Neural progenitor cell (in vitro differentiated cells): Measurements from ENCODE around the gene POU6F2. TPM values are rescaled to one million over a fixed set of nuclear protein-coding genes. Genes with fewer than 3 reads are reported as not detected.
A peak's percentile ranks its signal among the peaks of the same experiment; 100 is the strongest.

Experiments used
- DNase-seq: peaks from one replicate; pipeline ENCODE4 v3.0.0-alpha.2; 2016; ENCODE audit warnings: low spot score
- H2AFZ ChIP-seq: fragments of 200-600 bp; sonication (generic); replicated peaks from 2 replicates; pipeline ENCODE4 v1.6.1; 2016; ENCODE audit warnings: antibody characterized with exemption
- H3F3A ChIP-seq: fragments of 200-600 bp; sonication (generic); 2 replicates; pipeline ENCODE4 v1.6.1; 2016; ENCODE audit warnings: antibody characterized with exemption, low read depth
- H3K27ac ChIP-seq: fragments of 200-600 bp; sonication (generic); 2 replicates; pipeline ENCODE4 v1.5.1; 2016; ENCODE audit warnings: mild to moderate bottlenecking
- H3K27me3 ChIP-seq: fragments of 200-600 bp; sonication (generic); 2 replicates; pipeline ENCODE4 v1.6.1; 2016; ENCODE audit warnings: mild to moderate bottlenecking, moderate library complexity
- H3K36me3 ChIP-seq: fragments of 200-600 bp; sonication (generic); 2 replicates; pipeline ENCODE4 v1.5.1; 2016
- H3K4me1 ChIP-seq: fragments of 200-600 bp; sonication (generic); 2 replicates; pipeline ENCODE4 v1.6.1; 2016; ENCODE audit warnings: mixed run types
- H3K4me2 ChIP-seq: fragments of 200-600 bp; sonication (generic); 2 replicates; pipeline ENCODE4 v1.6.1; 2016
- H3K4me3 ChIP-seq: fragments of 200-600 bp; sonication (generic); 2 replicates; pipeline ENCODE4 v1.5.1; 2016
- H3K79me2 ChIP-seq: fragments of 200-600 bp; sonication (generic); 2 replicates; pipeline ENCODE4 v1.6.1; 2016; ENCODE audit warnings: low read depth
- H3K9ac ChIP-seq: fragments of 200-600 bp; sonication (generic); 2 replicates; pipeline ENCODE4 v1.6.1; 2016
- H3K9me3 ChIP-seq: fragments of 200-600 bp; sonication (generic); 2 replicates; pipeline ENCODE4 v1.5.1; 2016; ENCODE audit warnings: low read depth
- H4K20me1 ChIP-seq: fragments of 200-600 bp; sonication (generic); 2 replicates; pipeline ENCODE4 v1.6.1; 2016; ENCODE audit warnings: low read depth
- H3K27ac Mint-ChIP-seq: 3 replicates; pipeline ENCODE4 v1.8.0; 2021; ENCODE audit warnings: mixed read lengths
- H3K27me3 Mint-ChIP-seq: 2 replicates; pipeline ENCODE4 v1.8.0; 2022; ENCODE audit warnings: low read depth, mild to moderate bottlenecking, inconsistent platforms, moderate library complexity, mixed read lengths; ENCODE audit not compliant: insufficient read depth
- H3K36me3 Mint-ChIP-seq: 3 replicates; pipeline ENCODE4 v1.8.0; 2021; ENCODE audit warnings: mixed read lengths
- H3K4me1 Mint-ChIP-seq: 3 replicates; pipeline ENCODE4 v1.8.0; 2021; ENCODE audit warnings: mixed read lengths
- H3K4me3 Mint-ChIP-seq: 3 replicates; pipeline ENCODE4 v1.8.0; 2021; ENCODE audit warnings: mild to moderate bottlenecking, moderate library complexity, mixed read lengths
- H3K9me3 Mint-ChIP-seq: 3 replicates; pipeline ENCODE4 v1.8.0; 2020; ENCODE audit warnings: mixed read lengths
- CTCF ChIP-seq: fragments of 200-600 bp; sonication (generic); IDR thresholded peaks from 2 replicates; pipeline ENCODE4 v1.5.1; 2017; ENCODE audit warnings: antibody characterized with exemption, mild to moderate bottlenecking
- EZH2 ChIP-seq: fragments of 200-600 bp; sonication (generic); IDR thresholded peaks from 2 replicates; pipeline ENCODE4 v1.6.1; 2017; ENCODE audit warnings: antibody characterized with exemption, mild to moderate bottlenecking, moderate library complexity
- EZH2phosphoT487 ChIP-seq: fragments of 200-600 bp; sonication (generic); IDR thresholded peaks from 2 replicates; pipeline ENCODE4 v1.6.1; 2017; ENCODE audit warnings: antibody characterized with exemption
- total RNA-seq: library from RNA; depleted of rRNA; stranded (reverse); fragments of >200 nt; gene quantifications from 2 replicates; pipeline ENCODE4 v1.2.3, GENCODE V29; 2015; ENCODE audit warnings: low replicate concordance

POU6F2 gene
- total RNA-seq, 1 donor from 2014 or later = 3.4 TPM

GRCh38 chr7:39260279-39260844 is 282.7 kb downstream of the POU6F2 start:
- Histone ChIP-seq H2AFZ (no peak overlapping the region), H3K36me3 (no peaks in the 10 kb centered on the region), H3F3A (no peaks in the 10 kb centered on the region), H3K27me3 (no peaks in the 10 kb centered on the region), H3K9me3 (no peaks in the 10 kb centered on the region), H3K4me1 (peaks cover 20% of the 10 kb centered on the region), H3K27ac (no peak overlapping the region), H3K9ac (no peak overlapping the region), H3K79me2 (no peaks in the 10 kb centered on the region), H4K20me1 (no peaks in the 10 kb centered on the region), H3K4me3 (no peak overlapping the region), H3K4me2 (no peak overlapping the region)
- Mint-ChIP-seq H3K27ac (no peak overlapping the region), H3K4me3 (no peak overlapping the region), H3K9me3 (no peaks in the 10 kb centered on the region), H3K4me1 (no peaks in the 10 kb centered on the region), H3K27me3 (no peaks in the 10 kb centered on the region), H3K36me3 (no peaks in the 10 kb centered on the region)
- TF ChIP-seq EZH2 (no peak), CTCF (no peak), EZH2phosphoT487 (no peak)
- no peak for DNase-seq

- Histone ChIP-seq H3K4me1 (peaks cover 27% of the 10 kb centered on the region), H3K27ac (no peak overlapping the region), H4K20me1 (no peaks in the 10 kb centered on the region), H3K27me3 (no peaks in the 10 kb centered on the region), H3K9me3 (no peaks in the 10 kb centered on the region), H3K4me2 (no peak overlapping the region), H3K9ac (no peak overlapping the region), H3F3A (no peaks in the 10 kb centered on the region), H3K4me3 (no peak overlapping the region), H3K79me2 (no peaks in the 10 kb centered on the region), H3K36me3 (no peaks in the 10 kb centered on the region), H2AFZ (no peak overlapping the region)
- Mint-ChIP-seq H3K27ac (no peak overlapping the region), H3K27me3 (no peaks in the 10 kb centered on the region), H3K9me3 (no peaks in the 10 kb centered on the region), H3K36me3 (no peaks in the 10 kb centered on the region), H3K4me1 (peaks cover 7% of the 10 kb centered on the region), H3K4me3 (no peak overlapping the region)
- no peak for TF ChIP-seq EZH2phosphoT487
- no peak for TF ChIP-seq EZH2
- TF ChIP-seq CTCF = no peak
- DNase-seq = no peak
These were observed 284.1 kb downstream of the POU6F2 start for GRCh38 chr7:39261771-39262170.

DNA sequence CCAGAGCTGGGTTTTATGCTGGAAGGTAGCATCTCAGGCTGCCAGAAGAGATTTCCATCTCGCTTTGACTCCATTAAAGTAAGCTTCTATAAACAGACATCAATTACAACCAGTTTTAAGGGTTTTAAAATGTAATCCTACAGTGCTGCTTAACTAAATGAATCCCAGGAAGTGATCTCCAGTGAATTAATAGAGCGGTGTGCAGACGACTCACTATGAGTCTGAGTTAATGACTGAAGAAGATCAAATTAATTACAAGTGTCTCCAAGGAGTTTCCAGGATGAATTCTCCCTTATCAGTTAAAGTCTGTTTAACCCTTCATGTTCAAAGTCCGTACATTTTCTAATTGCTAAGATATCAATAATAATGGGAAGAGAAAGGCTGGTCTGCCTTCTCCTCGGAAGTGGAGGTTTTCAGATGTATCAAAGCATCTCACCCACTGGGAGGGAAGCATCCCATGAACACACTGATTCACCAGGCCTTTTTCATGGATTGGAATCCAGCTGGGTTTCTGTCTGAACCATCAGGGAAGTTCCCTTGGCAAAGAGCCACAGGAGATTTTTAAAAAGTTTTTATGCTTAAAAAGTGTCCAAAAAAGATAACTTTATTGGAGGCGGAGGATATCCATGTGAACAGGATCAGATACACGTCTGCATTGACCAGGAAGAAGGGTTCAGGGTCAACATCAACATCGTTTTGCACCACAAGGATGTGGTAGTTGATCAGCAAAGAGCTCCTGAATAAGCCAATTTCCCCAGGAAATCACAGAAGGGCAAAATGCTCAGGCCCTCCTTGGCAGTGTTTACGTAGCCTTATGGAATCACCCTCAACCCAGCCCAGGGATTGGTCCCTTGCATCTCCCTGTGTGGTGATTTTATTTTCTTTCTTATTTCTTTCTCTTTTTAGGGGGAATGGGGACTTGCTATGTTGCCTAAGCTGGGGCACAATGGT is 288.2 kb downstream of the POU6F2 start:
- Histone ChIP-seq H3K4me1 (peaks cover 13% of the 10 kb centered on the region), H3F3A (no peaks in the 10 kb centered on the region), H3K79me2 (no peaks in the 10 kb centered on the region), H2AFZ (no peak overlapping the region), H3K27me3 (no peaks in the 10 kb centered on the region), H3K4me3 (no peak overlapping the region), H3K36me3 (no peaks in the 10 kb centered on the region), H4K20me1 (no peaks in the 10 kb centered on the region), H3K4me2 (peak overlapping the region; percentile 1), H3K9me3 (no peaks in the 10 kb centered on the region), H3K27ac (no peak overlapping the region), H3K9ac (no peak overlapping the region)
- DNase-seq = no peak
- Mint-ChIP-seq H3K36me3 (no peaks in the 10 kb centered on the region), H3K9me3 (no peaks in the 10 kb centered on the region), H3K27ac (peak overlapping the region; percentile 9), H3K4me1 (peaks cover 16% of the 10 kb centered on the region), H3K4me3 (no peak overlapping the region), H3K27me3 (peaks cover 5% of the 10 kb centered on the region)
- TF ChIP-seq EZH2phosphoT487 = no peak
- TF ChIP-seq EZH2 = no peak
- TF ChIP-seq CTCF = no peak
